Measurements from ENCODE around the gene SMIM5.
A peak's percentile ranks its signal among the peaks of the same experiment; 100 is the strongest.

The SMIM5 gene

GRCh38 chr17:75641343-75641742, 8.1 kb downstream of the SMIM5 start:
- ATAC-seq (ENCODE audit: low read depth) (no peak), DNase-seq (ENCODE audit: low spot score) (no peak)
- peaks cover 29% of the 10 kb centered on the region for H3K36me3 ChIP-seq (ENCODE audit: low read depth)
- H3K27me3 ChIP-seq (ENCODE audit: insufficient read depth, poor library complexity, severe bottlenecking): no peaks in the 10 kb centered on the region
- H3K27ac ChIP-seq (ENCODE audit: poor library complexity, severe bottlenecking): no peak overlapping the region
- no peaks in the 10 kb centered on the region for H3K9me3 ChIP-seq (ENCODE audit: severe bottlenecking)
- H3K4me3 ChIP-seq (ENCODE audit: severe bottlenecking): no peak overlapping the region
- no peak for TF ChIP-seq CTCF (IDR thresholded peaks at IDR 0.05; ENCODE audit: poor library complexity, severe bottlenecking)
- H3K4me1 ChIP-seq (ENCODE audit: insufficient read depth, poor library complexity, severe bottlenecking): peaks cover 14% of the 10 kb centered on the region

- no peaks in the 10 kb centered on the region for H3K27me3 ChIP-seq (ENCODE audit: insufficient read depth, poor library complexity, severe bottlenecking)
- no peak overlapping the region for H3K27ac ChIP-seq (ENCODE audit: poor library complexity, severe bottlenecking)
- no peak for TF ChIP-seq CTCF (IDR thresholded peaks at IDR 0.05; ENCODE audit: poor library complexity, severe bottlenecking)
- peaks cover 19% of the 10 kb centered on the region for H3K4me1 ChIP-seq (ENCODE audit: insufficient read depth, poor library complexity, severe bottlenecking)
- H3K4me3 ChIP-seq (ENCODE audit: severe bottlenecking): no peak overlapping the region
- no peaks in the 10 kb centered on the region for H3K9me3 ChIP-seq (ENCODE audit: severe bottlenecking)
- DNase-seq (ENCODE audit: low spot score) (no peak), ATAC-seq (ENCODE audit: low read depth) (no peak)
- H3K36me3 ChIP-seq (ENCODE audit: low read depth): peaks cover 29% of the 10 kb centered on the region
Measured at GRCh38 chr17:75642182-75642783, 9.0 kb downstream of the SMIM5 start.

- peaks cover 31% of the 10 kb centered on the region for H3K36me3 ChIP-seq (ENCODE audit: low read depth)
- H3K27ac ChIP-seq (ENCODE audit: poor library complexity, severe bottlenecking): no peak overlapping the region
- H3K4me3 ChIP-seq (ENCODE audit: severe bottlenecking): no peak overlapping the region
- H3K9me3 ChIP-seq (ENCODE audit: severe bottlenecking): no peaks in the 10 kb centered on the region
- ATAC-seq (ENCODE audit: low read depth) (no peak), DNase-seq (ENCODE audit: low spot score) (no peak)
- no peak for TF ChIP-seq CTCF (IDR thresholded peaks at IDR 0.05; ENCODE audit: poor library complexity, severe bottlenecking)
- peaks cover 19% of the 10 kb centered on the region for H3K4me1 ChIP-seq (ENCODE audit: insufficient read depth, poor library complexity, severe bottlenecking)
- H3K27me3 ChIP-seq (ENCODE audit: insufficient read depth, poor library complexity, severe bottlenecking): no peaks in the 10 kb centered on the region
Measured at GRCh38 chr17:75642784-75643642, 9.8 kb downstream of the SMIM5 start.

- H3K27me3 ChIP-seq (ENCODE audit: insufficient read depth, poor library complexity, severe bottlenecking): no peaks in the 10 kb centered on the region
- H3K9me3 ChIP-seq (ENCODE audit: severe bottlenecking): no peaks in the 10 kb centered on the region
- TF ChIP-seq CTCF (IDR thresholded peaks at IDR 0.05; ENCODE audit: poor library complexity, severe bottlenecking): no peak
- peaks cover 25% of the 10 kb centered on the region for H3K36me3 ChIP-seq (ENCODE audit: low read depth)
- DNase-seq (ENCODE audit: low spot score) (no peak), ATAC-seq (ENCODE audit: low read depth) (no peak)
- no peak overlapping the region for H3K4me3 ChIP-seq (ENCODE audit: severe bottlenecking)
- H3K27ac ChIP-seq (ENCODE audit: poor library complexity, severe bottlenecking): no peak overlapping the region
- H3K4me1 ChIP-seq (ENCODE audit: insufficient read depth, poor library complexity, severe bottlenecking): peaks cover 19% of the 10 kb centered on the region
Measured at GRCh38 chr17:75643643-75644017, 10.4 kb downstream of the SMIM5 start.

- H3K27ac ChIP-seq (ENCODE audit: poor library complexity, severe bottlenecking): peak overlapping the region; percentile 94
- no peak for TF ChIP-seq CTCF (IDR thresholded peaks at IDR 0.05; ENCODE audit: poor library complexity, severe bottlenecking)
- DNase-seq (ENCODE audit: low spot score): peak; percentile 96
- no peaks in the 10 kb centered on the region for H3K27me3 ChIP-seq (ENCODE audit: insufficient read depth, poor library complexity, severe bottlenecking)
- no peak overlapping the region for H3K4me3 ChIP-seq (ENCODE audit: severe bottlenecking)
- peaks cover 19% of the 10 kb centered on the region for H3K4me1 ChIP-seq (ENCODE audit: insufficient read depth, poor library complexity, severe bottlenecking)
- no peaks in the 10 kb centered on the region for H3K9me3 ChIP-seq (ENCODE audit: severe bottlenecking)
- ATAC-seq (ENCODE audit: low read depth): peak; percentile 90
- H3K36me3 ChIP-seq (ENCODE audit: low read depth): peaks cover 32% of the 10 kb centered on the region
Measured at GRCh38 chr17:75645501-75645888, 12.3 kb downstream of the SMIM5 start.
